Transverse colon (tissue), 4 donors: ENCODE results near the gene SLC25A17. TPM values are rescaled to one million over a fixed set of nuclear protein-coding genes. Genes with fewer than 3 reads are reported as not detected.

Experiments
- DNase-seq: peaks from one replicate; pipeline ENCODE4 v3.0.0-alpha.2; 2019
- H3K27ac ChIP-seq, 4 donors: fragments of 200-600 bp; sonication (generic); 2 replicates each; pipeline ENCODE4 v1.5.1; 2016 to 2018; ENCODE audit warnings: inconsistent platforms in 4 of 4
- H3K27me3 ChIP-seq: fragments of 200-600 bp; sonication (generic); 2 replicates; pipeline ENCODE4 v1.5.1; 2017; ENCODE audit warnings: inconsistent platforms
- H3K36me3 ChIP-seq, 4 donors: fragments of 200-600 bp; sonication (generic); 2 replicates each; pipeline ENCODE4 v1.5.1; 2017 to 2019; ENCODE audit warnings: inconsistent platforms in 4 of 4
- H3K4me1 ChIP-seq, 4 donors: fragments of 200-600 bp; sonication (generic); 2 replicates each; pipeline ENCODE4 v1.5.1; 2017 to 2020; ENCODE audit warnings: inconsistent platforms in 4 of 4
- H3K4me3 ChIP-seq, 4 donors: fragments of 200-600 bp; sonication (generic); 1 replicate in 1 of 4; 2 replicates in 3 of 4; pipeline versions ENCODE4 v1.5.1 to v1.6.1; 2017 to 2019; ENCODE audit warnings: inconsistent platforms in 4 of 4
- H3K9me3 ChIP-seq, 2 donors: fragments of 200-600 bp; sonication (generic); 2 replicates each; pipeline ENCODE4 v1.5.1; 2017 to 2019; ENCODE audit warnings: inconsistent platforms in 2 of 2
- EP300 ChIP-seq: sonication (generic); formaldehyde crosslinking; IDR thresholded peaks from one replicate; pipeline ENCODE4 v1.6.1; 2017; ENCODE audit warnings: antibody characterized with exemption, low read depth
- POLR2A ChIP-seq: fragments of 450-650 bp; IDR thresholded peaks from one replicate; pipeline ENCODE4 v1.6.1; 2016; ENCODE audit warnings: antibody characterized with exemption, mild to moderate bottlenecking, moderate library complexity
- POLR2AphosphoS5 ChIP-seq, 3 donors: sonication (generic); formaldehyde crosslinking; IDR thresholded peaks; one replicate each; pipeline ENCODE4 v1.6.1; 2016; ENCODE audit warnings: antibody characterized with exemption in 3 of 3
- WGBS, 2 donors: methylation state at CpG; one replicate each; pipeline ENCODE4 v1.1.5; 2018; ENCODE audit warnings: low coverage in 1 of 2; 5-methylcytosine and 5-hydroxymethylcytosine counted together
- in situ Hi-C, 4 donors: fragments of 200-750 bp; cut with MboI; loops; one replicate each; pipeline versions ENCODE4 v1.15.0 to v1.15.1; 2017; ENCODE audit warnings: low sequenced_read_pairs in 3 of 4, low pct_ligation_motif_present in 1 of 4, low pct_unique_long_range_greater_than_20kb in 1 of 4
- intact Hi-C: fragments of 100-400 bp; cut with DNase I; formaldehyde crosslinking; loops from one replicate; pipeline ENCODE4 v1.15.1; 2023; ENCODE audit warnings: low total_unique reads
- total RNA-seq, 4 donors: library from RNA; depleted of rRNA; stranded (reverse); fragments of >200 nt; gene quantifications; one replicate each; pipeline ENCODE4 v1.1.0, GENCODE V29; 2016
- TF ChIP-seq, protein P1 (sequence below), 5 experiments: fragments of 200-600 bp in 3 of 5; fragments of 450-650 bp in 2 of 5; sonication (generic) in 3 of 5; IDR thresholded peaks; 1 replicate in 2 of 5; 2 replicates in 3 of 5; pipeline ENCODE4 v1.5.1; 2016 to 2017; ENCODE audit warnings: antibody characterized with exemption in 5 of 5, inconsistent platforms in 3 of 5, mild to moderate bottlenecking in 2 of 5, moderate library complexity in 1 of 5

Gene SLC25A17
- total RNA-seq, 4 donors from 2014 or later = 8.0 to 20.2 (median 12.5) TPM

DNA sequence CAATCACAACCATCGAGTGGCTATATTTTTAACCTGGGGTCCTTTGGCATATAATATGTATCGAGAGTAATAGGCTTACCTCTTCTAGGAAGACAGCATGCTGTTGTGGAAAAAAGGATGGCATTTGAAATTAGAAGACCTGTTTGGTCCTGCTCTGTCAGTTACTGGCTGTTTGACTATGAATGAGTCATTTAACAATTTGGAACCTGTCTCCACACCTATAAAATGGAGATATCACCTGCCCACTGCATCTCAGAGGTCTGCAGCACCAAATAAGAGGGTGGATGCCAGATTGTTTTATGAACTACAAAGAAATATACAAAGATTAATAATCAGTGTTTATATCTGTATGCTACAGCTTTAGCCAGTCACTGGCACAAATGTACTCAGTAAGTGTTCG is 60.8 kb downstream of the SLC25A17 start:
- in situ Hi-C loops (no loop called here), intact Hi-C loops (no loop called here)
- Histone ChIP-seq H3K4me3 (no peak overlapping the region), H3K9me3 (no peaks in the 10 kb centered on the region), H3K36me3 (no peaks in the 10 kb centered on the region), H3K4me1 (no peaks in the 10 kb centered on the region), H3K27ac (no peak overlapping the region), H3K27me3 (no peaks in the 10 kb centered on the region)
- DNase-seq = no peak
- WGBS, 2 donors = 42 to 72% methylated on average over 2 to 3 of the region's 3 CpGs
- TF ChIP-seq, protein P1, sequence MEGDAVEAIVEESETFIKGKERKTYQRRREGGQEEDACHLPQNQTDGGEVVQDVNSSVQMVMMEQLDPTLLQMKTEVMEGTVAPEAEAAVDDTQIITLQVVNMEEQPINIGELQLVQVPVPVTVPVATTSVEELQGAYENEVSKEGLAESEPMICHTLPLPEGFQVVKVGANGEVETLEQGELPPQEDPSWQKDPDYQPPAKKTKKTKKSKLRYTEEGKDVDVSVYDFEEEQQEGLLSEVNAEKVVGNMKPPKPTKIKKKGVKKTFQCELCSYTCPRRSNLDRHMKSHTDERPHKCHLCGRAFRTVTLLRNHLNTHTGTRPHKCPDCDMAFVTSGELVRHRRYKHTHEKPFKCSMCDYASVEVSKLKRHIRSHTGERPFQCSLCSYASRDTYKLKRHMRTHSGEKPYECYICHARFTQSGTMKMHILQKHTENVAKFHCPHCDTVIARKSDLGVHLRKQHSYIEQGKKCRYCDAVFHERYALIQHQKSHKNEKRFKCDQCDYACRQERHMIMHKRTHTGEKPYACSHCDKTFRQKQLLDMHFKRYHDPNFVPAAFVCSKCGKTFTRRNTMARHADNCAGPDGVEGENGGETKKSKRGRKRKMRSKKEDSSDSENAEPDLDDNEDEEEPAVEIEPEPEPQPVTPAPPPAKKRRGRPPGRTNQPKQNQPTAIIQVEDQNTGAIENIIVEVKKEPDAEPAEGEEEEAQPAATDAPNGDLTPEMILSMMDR (IDR thresholded peaks at IDR 0.05) = no peak
- TF ChIP-seq POLR2A (no peak), EP300 (no peak), POLR2AphosphoS5 (IDR thresholded peaks at IDR 0.05) (no peak)

DNA sequence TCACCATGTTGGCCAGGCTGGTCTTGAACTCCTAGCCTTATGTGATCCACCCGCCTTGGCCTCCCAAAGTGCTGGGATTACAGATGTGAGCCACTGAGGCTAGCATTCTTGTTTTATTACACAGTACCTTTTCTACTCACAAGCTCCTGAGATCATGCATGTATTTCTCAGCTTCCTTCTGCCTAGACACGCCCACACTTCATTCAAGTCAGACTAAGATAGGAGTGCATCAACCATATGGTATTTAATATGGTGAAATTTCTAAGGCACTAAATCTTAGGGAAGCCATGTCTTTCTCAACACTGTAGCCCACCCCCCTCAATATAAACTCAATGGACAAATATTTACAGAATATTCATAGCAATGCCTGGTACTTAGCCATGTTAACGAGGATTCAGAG is 62.1 kb downstream of the SLC25A17 start:
- Histone ChIP-seq H3K36me3 (no peaks in the 10 kb centered on the region), H3K27me3 (no peaks in the 10 kb centered on the region), H3K27ac (no peak overlapping the region), H3K4me1 (no peaks in the 10 kb centered on the region), H3K4me3 (no peak overlapping the region), H3K9me3 (no peaks in the 10 kb centered on the region)
- in situ Hi-C loops = no loop called here
- DNase-seq = no peak
- TF ChIP-seq POLR2AphosphoS5 (IDR thresholded peaks at IDR 0.05) (no peak), POLR2A (no peak), EP300 (no peak)
- TF ChIP-seq, protein P1 (IDR thresholded peaks at IDR 0.05) = no peak
- intact Hi-C loops = no loop called here
- WGBS, 2 donors = 91 to 100% methylated on average over 2 to 3 of the region's 3 CpGs

DNA sequence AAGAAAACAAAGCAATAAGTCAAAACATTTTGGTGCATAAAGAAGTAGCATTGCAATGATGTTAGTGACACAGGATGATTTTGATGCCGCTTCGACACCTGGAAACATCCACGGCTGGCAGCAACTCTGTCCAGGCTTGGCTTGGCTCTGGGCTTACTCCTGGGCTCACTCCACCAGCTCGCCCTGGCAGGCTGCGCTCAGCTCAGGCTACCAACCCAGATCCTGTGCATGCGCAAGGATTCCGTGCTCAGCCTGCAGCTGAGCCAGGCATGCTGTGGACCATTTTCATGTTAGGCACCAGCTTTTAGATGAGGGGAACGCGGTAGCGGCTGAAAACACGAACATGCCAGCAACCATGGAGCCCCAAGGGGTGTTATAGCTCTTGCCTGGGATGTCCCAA is 66.0 kb downstream of the SLC25A17 start:
- Histone ChIP-seq H3K4me3 (no peak overlapping the region), H3K27ac (no peak overlapping the region), H3K36me3 (no peaks in the 10 kb centered on the region), H3K27me3 (no peaks in the 10 kb centered on the region), H3K4me1 (no peaks in the 10 kb centered on the region), H3K9me3 (no peaks in the 10 kb centered on the region)
- TF ChIP-seq POLR2AphosphoS5 (IDR thresholded peaks at IDR 0.05) = no peak
- no peak for TF ChIP-seq POLR2A
- no peak for TF ChIP-seq EP300
- TF ChIP-seq, protein P1 (IDR thresholded peaks at IDR 0.05) = no peak
- in situ Hi-C loops (no loop called here), intact Hi-C loops (no loop called here)
- DNase-seq = no peak
- WGBS, 2 donors = 99 to 100% methylated on average over 2 to 11 of the region's 11 CpGs

DNA sequence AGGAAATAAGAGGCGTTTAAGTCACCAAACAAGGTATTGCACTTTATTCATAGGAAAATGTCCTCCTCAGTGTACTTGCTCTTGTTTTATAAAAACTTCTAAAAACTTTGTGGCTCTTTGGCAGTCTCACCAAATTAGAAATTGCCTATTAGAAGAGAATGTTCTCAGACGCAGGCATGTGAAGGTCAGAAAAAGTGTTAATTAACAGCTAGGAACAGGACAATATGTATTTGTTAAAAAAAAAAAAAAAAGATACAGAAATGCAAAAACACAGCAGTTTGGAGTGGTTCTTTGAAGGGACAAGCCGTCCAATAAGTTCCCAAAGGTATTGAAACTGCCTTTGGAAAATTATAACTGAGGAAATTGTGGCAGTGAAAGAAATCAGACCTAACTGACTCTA is 67.9 kb downstream of the SLC25A17 start:
- no peak for DNase-seq
- H3K4me1 ChIP-seq = no peaks in the 10 kb centered on the region
- no peak for TF ChIP-seq POLR2AphosphoS5 (IDR thresholded peaks at IDR 0.05)
- no peak for TF ChIP-seq EP300
- no peak for TF ChIP-seq POLR2A
- TF ChIP-seq, protein P1 (IDR thresholded peaks at IDR 0.05) = no peak
- no peak overlapping the region for H3K27ac ChIP-seq
- H3K27me3 ChIP-seq = no peaks in the 10 kb centered on the region
- in situ Hi-C loops (no loop called here), intact Hi-C loops (no loop called here)
- no peaks in the 10 kb centered on the region for H3K9me3 ChIP-seq
- H3K4me3 ChIP-seq = no peak overlapping the region
- 77 to 87% methylated on average over 3 of the region's 3 CpGs for WGBS, 2 donors
- H3K36me3 ChIP-seq = no peaks in the 10 kb centered on the region
